WI38 (cell line): ENCODE measurements around the gene CYP4A22.

Experiments used
- H3K4me3 ChIP-seq: 2 replicates; pipeline ENCODE4 v1.5.1; 2011; ENCODE audit warnings: low read depth, mild to moderate bottlenecking, control low read depth, low read length
- TF ChIP-seq, protein P1 (sequence below): IDR thresholded peaks from 2 replicates; pipeline ENCODE4 v1.5.1; 2012; ENCODE audit warnings: low read depth, mild to moderate bottlenecking, control low read depth, low read length

Gene CYP4A22

DNA sequence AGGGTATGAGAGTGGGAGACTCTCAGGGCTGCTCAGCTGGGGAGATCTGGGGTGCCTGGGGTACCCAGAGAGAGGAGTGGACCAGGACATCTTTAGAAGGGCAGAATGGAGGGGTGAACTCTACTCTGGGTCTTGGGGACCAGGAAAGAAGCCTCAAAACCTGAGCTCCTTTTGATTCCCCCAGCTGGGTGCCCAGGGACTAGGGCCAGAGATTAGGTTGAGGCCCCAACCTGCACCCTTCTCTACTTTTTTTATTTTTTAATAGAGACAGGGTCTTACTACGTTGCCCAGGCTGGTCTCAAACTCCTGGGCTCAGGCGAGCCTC lies 50.6 kb downstream of the CYP4A22 start:
- no peak overlapping the region for H3K4me3 ChIP-seq
- TF ChIP-seq, protein P1, sequence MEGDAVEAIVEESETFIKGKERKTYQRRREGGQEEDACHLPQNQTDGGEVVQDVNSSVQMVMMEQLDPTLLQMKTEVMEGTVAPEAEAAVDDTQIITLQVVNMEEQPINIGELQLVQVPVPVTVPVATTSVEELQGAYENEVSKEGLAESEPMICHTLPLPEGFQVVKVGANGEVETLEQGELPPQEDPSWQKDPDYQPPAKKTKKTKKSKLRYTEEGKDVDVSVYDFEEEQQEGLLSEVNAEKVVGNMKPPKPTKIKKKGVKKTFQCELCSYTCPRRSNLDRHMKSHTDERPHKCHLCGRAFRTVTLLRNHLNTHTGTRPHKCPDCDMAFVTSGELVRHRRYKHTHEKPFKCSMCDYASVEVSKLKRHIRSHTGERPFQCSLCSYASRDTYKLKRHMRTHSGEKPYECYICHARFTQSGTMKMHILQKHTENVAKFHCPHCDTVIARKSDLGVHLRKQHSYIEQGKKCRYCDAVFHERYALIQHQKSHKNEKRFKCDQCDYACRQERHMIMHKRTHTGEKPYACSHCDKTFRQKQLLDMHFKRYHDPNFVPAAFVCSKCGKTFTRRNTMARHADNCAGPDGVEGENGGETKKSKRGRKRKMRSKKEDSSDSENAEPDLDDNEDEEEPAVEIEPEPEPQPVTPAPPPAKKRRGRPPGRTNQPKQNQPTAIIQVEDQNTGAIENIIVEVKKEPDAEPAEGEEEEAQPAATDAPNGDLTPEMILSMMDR = no peak

DNA sequence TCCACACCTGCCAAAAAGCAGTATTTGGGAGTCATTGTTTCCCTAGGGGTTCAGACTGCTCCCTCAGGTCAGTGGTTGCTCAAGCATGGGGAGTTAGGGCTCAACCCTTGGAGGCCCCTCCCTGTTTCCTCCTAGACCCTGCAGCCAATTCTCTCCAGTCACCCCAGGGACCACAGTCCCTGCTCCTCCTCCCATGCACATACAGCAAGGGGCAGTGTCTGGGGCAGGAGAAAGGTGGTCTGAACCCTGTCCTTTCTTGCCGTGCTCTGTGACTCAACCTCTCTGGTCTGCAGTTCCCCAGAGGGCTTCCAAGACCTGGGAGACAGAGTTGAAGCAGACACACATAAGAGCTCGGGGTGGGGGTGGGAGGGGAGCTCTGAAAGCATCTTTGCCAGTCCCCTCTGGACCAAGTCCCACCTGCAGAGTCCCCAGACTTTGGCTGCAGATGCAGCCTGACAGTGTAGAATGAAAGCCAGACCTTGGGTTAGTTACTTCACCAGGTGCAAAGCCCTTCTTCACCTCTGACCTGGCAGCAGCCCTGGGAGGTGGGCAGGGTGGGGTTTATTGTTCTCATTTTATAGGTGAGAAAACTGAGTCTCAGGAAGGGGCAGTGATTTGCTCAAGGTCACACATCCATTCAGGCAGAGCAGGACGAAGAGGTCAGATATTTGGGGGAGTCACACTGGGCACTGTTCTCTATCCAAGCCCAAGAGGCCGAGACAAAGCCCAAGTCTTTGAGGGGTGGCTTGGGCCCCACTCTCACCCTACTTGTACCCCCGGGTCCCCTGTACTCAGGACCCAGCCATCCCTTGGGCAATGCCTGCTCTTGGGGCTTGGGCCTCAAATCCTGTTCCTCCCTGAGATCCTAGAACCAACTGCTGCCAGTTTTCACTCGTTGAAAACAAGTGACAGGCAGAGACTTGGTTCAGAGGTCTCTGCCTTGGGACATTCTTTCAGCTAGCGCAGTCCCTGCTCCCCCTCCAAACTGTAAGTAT lies 51.8 kb downstream of the CYP4A22 start:
- H3K4me3 ChIP-seq = no peak overlapping the region
- TF ChIP-seq, protein P1 = no peak

DNA sequence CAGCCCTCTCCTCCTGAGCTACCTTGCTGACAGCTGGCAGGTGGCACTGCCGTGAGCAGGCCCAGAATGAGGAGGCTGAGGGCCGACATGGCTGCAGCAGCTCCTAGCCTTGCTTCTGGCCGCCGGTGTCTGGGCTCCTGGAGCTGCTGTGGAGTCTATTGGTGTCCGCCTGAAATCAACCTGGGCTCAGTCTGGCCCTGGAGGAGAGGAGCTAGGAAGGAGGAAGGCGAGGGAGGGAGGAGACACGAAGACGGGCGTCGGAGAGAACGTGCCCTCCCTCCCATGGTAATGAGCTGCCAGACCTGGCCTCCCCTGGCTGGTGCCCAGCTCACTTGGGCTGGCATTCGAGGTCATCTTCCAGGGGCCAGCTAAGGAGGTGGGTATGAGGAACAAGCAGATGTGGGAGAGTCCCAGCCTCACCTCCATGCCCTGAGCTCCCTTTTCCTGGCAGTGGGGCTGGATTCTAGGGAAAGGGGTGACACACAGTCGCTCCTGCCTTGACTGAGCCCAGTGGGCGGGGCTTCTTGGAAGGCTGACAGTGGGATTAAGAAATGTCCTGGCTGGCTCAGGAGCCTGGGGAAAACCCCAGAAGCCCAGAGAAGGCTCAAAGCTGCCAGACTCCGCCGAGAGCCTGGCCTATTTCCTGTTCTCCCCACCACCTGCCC lies 52.7 kb downstream of the CYP4A22 start, which contains the start of gene PDZK1IP1:
Gene PDZK1IP1, minus strand, starts transcription at position 193 of the 665 bp plus-strand sequence. Its CDS starts 104 bp downstream, at position 89.
- TF ChIP-seq, protein P1 = no peak
- no peak within 1 kb of the TSS for H3K4me3 ChIP-seq

DNA sequence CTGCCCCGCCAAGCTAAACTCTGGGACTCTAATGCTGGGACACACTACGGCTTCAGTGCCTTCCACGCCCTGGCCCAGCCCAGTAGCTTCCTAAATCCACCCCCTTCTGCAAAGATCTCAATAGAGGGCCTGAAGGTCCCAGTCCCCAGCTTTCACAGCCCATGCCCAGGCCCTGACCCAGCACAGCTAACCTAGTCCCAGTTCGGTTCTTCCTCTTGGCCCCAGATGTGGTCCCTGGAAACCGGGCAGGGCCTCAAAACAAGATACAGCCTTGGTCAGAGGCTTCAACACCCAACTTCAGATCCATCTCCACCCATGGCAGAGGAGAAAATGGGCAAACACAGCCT lies 53.2 kb downstream of the CYP4A22 start:
- no peak overlapping the region for H3K4me3 ChIP-seq

DNA sequence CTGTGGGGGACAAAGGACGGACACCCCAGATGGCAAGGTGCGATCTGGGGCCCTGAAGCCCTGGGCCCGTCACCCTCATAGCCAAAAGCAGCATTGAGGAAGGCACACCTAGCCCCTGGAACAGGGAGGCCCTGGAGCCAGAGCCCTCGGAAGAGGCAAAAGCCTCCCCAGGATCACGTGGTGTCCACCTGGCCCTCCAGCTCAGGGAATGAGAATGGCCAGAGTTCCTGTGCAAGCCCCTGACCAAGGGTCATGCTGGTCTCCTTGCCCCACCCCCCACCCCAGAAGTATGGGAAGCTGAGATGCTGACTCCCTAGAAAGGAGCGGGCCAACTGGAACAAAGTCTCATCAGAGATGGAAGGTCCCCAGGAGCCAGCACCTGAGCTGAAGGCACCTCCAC lies 53.6 kb downstream of the CYP4A22 start:
- TF ChIP-seq, protein P1 = no peak
- no peak overlapping the region for H3K4me3 ChIP-seq

More for the DNA sequence above, 53.2 kb downstream of the CYP4A22 start:
- TF ChIP-seq, protein P1 = no peak

DNA sequence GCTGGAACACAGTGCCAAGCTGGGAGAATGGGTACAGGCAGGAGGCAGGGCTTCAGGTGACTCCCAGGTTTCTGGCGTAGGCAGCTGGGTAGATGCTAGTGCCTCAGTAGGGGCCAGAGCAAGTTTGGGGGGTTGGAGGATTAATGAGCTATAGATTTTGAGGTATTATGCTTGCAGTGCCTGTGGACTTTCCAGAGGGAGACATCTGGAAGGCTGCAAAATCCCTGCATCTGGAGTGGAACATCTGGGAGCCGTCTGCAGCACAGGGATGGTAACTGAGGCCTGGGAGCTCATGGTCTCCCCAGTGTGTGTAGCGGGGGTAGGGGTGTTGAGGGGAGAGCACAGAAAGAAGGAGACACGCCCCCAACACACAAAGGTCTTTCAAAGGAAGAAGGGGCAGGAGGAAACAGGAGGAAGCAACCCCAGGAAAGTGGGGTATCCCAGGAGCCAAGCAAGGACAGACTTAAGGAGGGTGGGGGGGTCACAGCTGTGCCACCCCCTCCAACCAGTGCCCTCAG lies 54.8 kb downstream of the CYP4A22 start:
- TF ChIP-seq, protein P1 = no peak
- H3K4me3 ChIP-seq = no peak overlapping the region
